HepG2 (cell line): ENCODE data around the gene IRF4. TPM values are rescaled to one million over a fixed set of nuclear protein-coding genes. Genes with fewer than 3 reads are reported as not detected.
A peak's percentile ranks its signal among the peaks of the same experiment; 100 is the strongest.

ENCODE experiments used
- ATAC-seq: fragments of 200-7000 bp; cut with Tn5 transposase; 3 replicates; pipeline ENCODE4 v1.9.1; 2020; ENCODE audit warnings: mild to moderate bottlenecking, moderate library complexity
- BruUV-seq: library from RNA; stranded (reverse); fragments of 400-500 nt; replicated peaks from 2 replicates; lab custom pipeline; 2021; lab: Mats Ljungman, UMichigan
- CTCF ChIA-PET: fragments of 300-600 bp; formaldehyde crosslinking; extraction: SDS; loops from one replicate; lab custom pipeline; 2021; ENCODE audit warnings: low total read pairs, inconsistent platforms, low intra/inter-chr PET ratio; lab: Yijun Ruan, JAX
- POLR2A ChIA-PET: fragments of 350-600 bp; sonication (Branson Sonifier 250); formaldehyde crosslinking; loops from one replicate; lab custom pipeline; 2020; ENCODE audit warnings: antibody characterized with exemption, inconsistent platforms; lab: Yijun Ruan, JAX
- DNase-seq: peaks from one replicate; pipeline ENCODE4 v3.0.0-alpha.2; 2015; ENCODE audit warnings: low spot score
- FAIRE-seq: peaks from 3 replicates; lab custom pipeline; 2011; peaks lifted over from hg19 to GRCh38; lab: Jason Lieb, UNC
- H2AFZ ChIP-seq: one replicate; pipeline ENCODE4 v1.6.1; 2011; ENCODE audit warnings: low read length, inconsistent platforms
- H3K27ac ChIP-seq: fragments of 300-600 bp; 3 replicates; pipeline ENCODE4 v1.8.0; 2011; ENCODE audit warnings: mixed run types, mild to moderate bottlenecking, mixed read lengths, low read length, inconsistent platforms; ENCODE audit not compliant: insufficient read depth; ENCODE audit errors: extremely low read length
- H3K27me3 ChIP-seq, 2 experiments: fragments of 200-600 bp in 1 of 2; 2 replicates in 1 of 2; 3 replicates in 1 of 2; pipeline versions ENCODE4 v1.6.0 to v1.8.0; 2011; ENCODE audit warnings: low read length in 2 of 2, mild to moderate bottlenecking in 2 of 2, moderate library complexity in 2 of 2, inconsistent platforms in 1 of 2; ENCODE audit not compliant: insufficient read depth in 2 of 2, control insufficient read depth in 1 of 2
- H3K36me3 ChIP-seq, 2 experiments: fragments of 200-600 bp in 1 of 2; replicated peaks in 1 of 2; 2 replicates in 1 of 2; 3 replicates in 1 of 2; pipeline versions ENCODE4 v1.5.1 to v1.8.0; 2011; ENCODE audit warnings: low read length in 2 of 2, inconsistent platforms in 1 of 2; ENCODE audit not compliant: insufficient read depth in 2 of 2, control insufficient read depth in 1 of 2
- H3K4me1 ChIP-seq: 2 replicates; pipeline ENCODE4 v1.5.1; 2012; ENCODE audit warnings: low read length, inconsistent platforms; ENCODE audit not compliant: insufficient read depth
- H3K4me2 ChIP-seq: 2 replicates; pipeline ENCODE4 v1.6.0; 2011; ENCODE audit warnings: low read depth, low read length, inconsistent platforms
- H3K4me3 ChIP-seq, 3 experiments: fragments of 200-600 bp in 1 of 3; sonication (generic), shearing (Covaris generic) in 1 of 3; replicated peaks in 1 of 3; 2 replicates each; pipeline ENCODE4 v1.5.1; 2011 to 2016; ENCODE audit warnings: low read length in 3 of 3, inconsistent platforms in 2 of 3, low read depth in 2 of 3, mild to moderate bottlenecking in 2 of 3, control low read depth in 1 of 3, mixed read lengths in 1 of 3; ENCODE audit not compliant: insufficient read depth in 1 of 3
- H3K79me2 ChIP-seq: one replicate; pipeline ENCODE4 v1.6.1; 2011; ENCODE audit warnings: low read length, inconsistent platforms; ENCODE audit not compliant: insufficient read depth
- H3K9ac ChIP-seq: 2 replicates; pipeline ENCODE4 v1.6.0; 2011; ENCODE audit warnings: mild to moderate bottlenecking, low read depth, low read length, inconsistent platforms; ENCODE audit not compliant: insufficient read depth
- H3K9me3 ChIP-seq: 2 replicates; pipeline ENCODE4 v1.5.1; 2012; ENCODE audit warnings: mild to moderate bottlenecking, low read length
- H4K20me1 ChIP-seq: 2 replicates; pipeline ENCODE4 v1.6.0; 2011; ENCODE audit warnings: inconsistent platforms, mild to moderate bottlenecking, low read length, moderate library complexity; ENCODE audit not compliant: insufficient read depth
- CEBPB ChIP-seq: IDR thresholded peaks from 2 replicates; pipeline ENCODE4 v1.6.1; 2011; ENCODE audit warnings: low read depth, low read length, improper control_type of control experiment, borderline replicate concordance
- MED13 ChIP-seq: sonication (generic); formaldehyde crosslinking; IDR thresholded peaks from 2 replicates; pipeline ENCODE4 v1.5.0; 2020; ENCODE audit warnings: missing genetic modification reagents
- NR2F6 ChIP-seq, 2 experiments: IDR thresholded peaks; 2 replicates each; pipeline ENCODE4 v1.6.1; 2016; ENCODE audit warnings: antibody characterized with exemption in 1 of 2, mild to moderate bottlenecking in 1 of 2
- ONECUT2 ChIP-seq: sonication (generic); formaldehyde crosslinking; IDR thresholded peaks from 2 replicates; pipeline ENCODE4 v1.4.0; 2020; ENCODE audit warnings: missing genetic modification reagents
- POLR2AphosphoS5 ChIP-seq: IDR thresholded peaks from 2 replicates; pipeline ENCODE4 v1.6.1; 2012; ENCODE audit warnings: low read depth, low read length
- TBL1XR1 ChIP-seq: fragments of 150-350 bp; IDR thresholded peaks from 2 replicates; pipeline ENCODE4 v1.6.1; 2014; ENCODE audit warnings: borderline replicate concordance, low read length; ENCODE audit not compliant: partially characterized antibody
- ZEB1 ChIP-seq: IDR thresholded peaks from 2 replicates; pipeline ENCODE4 v1.6.1; 2012; ENCODE audit warnings: mild to moderate bottlenecking, low read depth, inconsistent platforms; ENCODE audit not compliant: insufficient replicate concordance
- ZNF687 ChIP-seq: sonication (generic); formaldehyde crosslinking; IDR thresholded peaks from 2 replicates; pipeline ENCODE4 v1.5.1; 2020; ENCODE audit warnings: mild to moderate bottlenecking, missing genetic modification reagents, moderate library complexity
- ZNF740 ChIP-seq: sonication (generic); formaldehyde crosslinking; IDR thresholded peaks from 2 replicates; pipeline ENCODE4 v1.4.0; 2020; ENCODE audit warnings: missing genetic modification reagents
- WGBS: methylation state at CpG from one replicate; pipeline ENCODE4 v1.1.6; 2017; ENCODE audit warnings: low lambda C conversion rate; 5-methylcytosine and 5-hydroxymethylcytosine counted together
- in situ Hi-C: cut with HindIII; loops from 2 replicates; pipeline ENCODE4 v1.10.0; 2017; ENCODE audit warnings: low pct_unique_long_range_greater_than_20kb; ENCODE audit not compliant: extremely low pct_ligation_motif_present
- intact Hi-C: fragments of 100-400 bp; cut with micrococcal nuclease; formaldehyde crosslinking; loops from one replicate; pipeline ENCODE4 v1.10.0; 2022; ENCODE audit not compliant: unreplicated experiment
- polyA plus RNA-seq, 8 experiments: library from polyadenylated mRNA; depleted of rRNA in 3 of 8; stranded (reverse) in 7 of 8; unstranded in 1 of 8; fragments of >200 nt; fragmentation: Illumina TruSeq in 4 of 8; extraction: Trizol in 4 of 8; gene quantifications; 2 replicates each; pipeline versions ENCODE4 v1.2.1 to v1.2.3, GENCODE V29; 2011 to 2016; ENCODE audit warnings: low read depth in 4 of 8, missing spikeins in 1 of 8, mixed read lengths in 1 of 8; ENCODE audit not compliant: insufficient read depth in 1 of 8
- total RNA-seq, 5 experiments: library from RNA; depleted of rRNA; stranded (reverse); fragments of >200 nt; fragmentation: Illumina TruSeq; extraction: Trizol; gene quantifications; 2 replicates each; pipeline ENCODE4 v1.2.3, GENCODE V29; 2016; ENCODE audit warnings: low read depth in 1 of 5
- TF ChIP-seq, protein P1 (sequence below): sonication (generic); formaldehyde crosslinking; IDR thresholded peaks from 2 replicates; pipeline ENCODE4 v1.5.1; 2020; ENCODE audit warnings: missing genetic modification reagents, mild to moderate bottlenecking, borderline replicate concordance

IRF4 gene
- total and polyA plus RNA-seq, 2 of the 13 experiments (the other 11 are each of a cell fraction or from before 2014, with no cell fraction given): 0.07 to 0.09 TPM

- TF ChIP-seq ZNF687 (CRISPR knock-in tag) (0 out of 2 replicates have a peak, but pooled peaks have one; percentile 10), TBL1XR1 (no peak), ZEB1 (no peak)
- TF ChIP-seq, protein P1, sequence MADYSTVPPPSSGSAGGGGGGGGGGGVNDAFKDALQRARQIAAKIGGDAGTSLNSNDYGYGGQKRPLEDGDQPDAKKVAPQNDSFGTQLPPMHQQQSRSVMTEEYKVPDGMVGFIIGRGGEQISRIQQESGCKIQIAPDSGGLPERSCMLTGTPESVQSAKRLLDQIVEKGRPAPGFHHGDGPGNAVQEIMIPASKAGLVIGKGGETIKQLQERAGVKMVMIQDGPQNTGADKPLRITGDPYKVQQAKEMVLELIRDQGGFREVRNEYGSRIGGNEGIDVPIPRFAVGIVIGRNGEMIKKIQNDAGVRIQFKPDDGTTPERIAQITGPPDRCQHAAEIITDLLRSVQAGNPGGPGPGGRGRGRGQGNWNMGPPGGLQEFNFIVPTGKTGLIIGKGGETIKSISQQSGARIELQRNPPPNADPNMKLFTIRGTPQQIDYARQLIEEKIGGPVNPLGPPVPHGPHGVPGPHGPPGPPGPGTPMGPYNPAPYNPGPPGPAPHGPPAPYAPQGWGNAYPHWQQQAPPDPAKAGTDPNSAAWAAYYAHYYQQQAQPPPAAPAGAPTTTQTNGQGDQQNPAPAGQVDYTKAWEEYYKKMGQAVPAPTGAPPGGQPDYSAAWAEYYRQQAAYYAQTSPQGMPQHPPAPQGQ (CRISPR knock-in tag): no peak
Measured at GRCh38 chr6:359261-360035, 32.1 kb upstream of the IRF4 start (continued).

DNA sequence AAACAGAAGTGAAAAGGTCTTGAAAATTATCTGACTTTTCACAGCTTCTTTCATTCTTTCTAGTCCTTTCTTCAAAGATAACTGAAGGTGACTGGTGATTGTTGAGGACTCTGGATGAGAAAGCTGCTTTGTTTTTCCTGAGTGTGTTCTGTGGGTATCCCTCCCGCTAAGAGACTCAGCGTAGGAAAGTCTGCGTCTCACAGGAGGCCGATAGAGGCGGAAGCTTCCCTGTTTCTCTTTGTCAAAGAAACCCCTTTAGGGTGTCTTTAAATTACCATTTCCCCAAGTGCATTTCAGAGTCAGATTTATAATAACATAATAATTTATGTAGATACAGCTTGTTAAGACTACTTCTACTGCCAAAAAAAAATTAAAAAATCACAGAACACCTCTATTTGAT is 31.2 kb upstream of the IRF4 start:
- Histone ChIP-seq H2AFZ (no peak overlapping the region), H4K20me1 (no peaks in the 10 kb centered on the region), H3K27me3 (peaks cover 0 to 20% of the 10 kb centered on the region in 2 experiments; a peak in 4 of 5 replicates), H3K36me3 (no peaks in the 10 kb centered on the region), H3K4me2 (no peak overlapping the region), H3K4me3 (no peak overlapping the region), H3K9ac (no peak overlapping the region), H3K27ac (no peak overlapping the region), H3K9me3 (no peaks in the 10 kb centered on the region), H3K79me2 (no peaks in the 10 kb centered on the region), H3K4me1 (peaks cover 16% of the 10 kb centered on the region)
- FAIRE-seq (no peak), DNase-seq (no peak), ATAC-seq (no peak)
- in situ Hi-C loops: no loop called here
- intact Hi-C loops: no loop called here
- POLR2A ChIA-PET: interaction anchor here (1.8 kb wide), 1 partner anchor 140 kb away, joined by 4 read pairs; no protein-coding TSS in a partner anchor
- CTCF ChIA-PET: no interaction called here
- TF ChIP-seq CEBPB: no peak
- no peak for TF ChIP-seq POLR2AphosphoS5
- no peak for TF ChIP-seq ONECUT2 (CRISPR knock-in tag)
- no peak for TF ChIP-seq ZNF740 (CRISPR knock-in tag)
- no peak for TF ChIP-seq NR2F6 (IDR thresholded peaks at IDR 0.05)
- no peak for TF ChIP-seq NR2F6 (CRISPR knock-in tag; IDR thresholded peaks at IDR 0.05)
- no peak for TF ChIP-seq MED13 (CRISPR knock-in tag)
- no TSS peak for BruUV-seq
- 70% methylated on average over 5 of the region's 5 CpGs for WGBS
